HepG2 (cell line): ENCODE data around the gene C14orf93. TPM values are rescaled to one million over a fixed set of nuclear protein-coding genes. Genes with fewer than 3 reads are reported as not detected.
A peak's percentile ranks its signal among the peaks of the same experiment; 100 is the strongest.

Experiments used
- ATF6 ChIP-seq: sonication (generic); formaldehyde crosslinking; conservative IDR thresholded peaks from 2 replicates; pipeline ENCODE4 v1.4.0; 2020; ENCODE audit warnings: missing genetic modification reagents
- HES4 ChIP-seq: sonication (generic); formaldehyde crosslinking; IDR thresholded peaks from 2 replicates; pipeline ENCODE4 v1.9.0; 2021; ENCODE audit warnings: mild to moderate bottlenecking, missing genetic modification reagents, borderline replicate concordance
- KLF13 ChIP-seq: sonication (generic); formaldehyde crosslinking; IDR thresholded peaks from 2 replicates; pipeline ENCODE4 v1.4.0; 2020; ENCODE audit warnings: mild to moderate bottlenecking, missing genetic modification reagents
- MIER2 ChIP-seq: IDR thresholded peaks from 2 replicates; pipeline ENCODE4 v1.6.1; 2016; ENCODE audit warnings: missing biosample characterization, missing genetic modification reagents
- MXD4 ChIP-seq: IDR thresholded peaks from 2 replicates; pipeline ENCODE4 v1.6.1; 2016; ENCODE audit warnings: mild to moderate bottlenecking, missing biosample characterization, missing genetic modification reagents
- NCOA5 ChIP-seq: sonication (generic); formaldehyde crosslinking; IDR thresholded peaks from 2 replicates; pipeline ENCODE4 v1.4.0; 2020; ENCODE audit warnings: missing genetic modification reagents
- PRDM4 ChIP-seq: sonication (generic); formaldehyde crosslinking; IDR thresholded peaks from 2 replicates; pipeline ENCODE4 v1.9.0; 2021; ENCODE audit warnings: missing genetic modification reagents, borderline replicate concordance
- RNF2 ChIP-seq: fragments of 450-650 bp; conservative IDR thresholded peaks from 2 replicates; pipeline ENCODE4 v1.6.1; 2016; ENCODE audit warnings: low read depth
- SSRP1 ChIP-seq: IDR thresholded peaks from 2 replicates; pipeline ENCODE4 v1.6.1; 2016; ENCODE audit warnings: control low read depth
- THAP11 ChIP-seq: IDR thresholded peaks from 2 replicates; pipeline ENCODE4 v1.6.1; 2016; ENCODE audit warnings: missing biosample characterization, missing genetic modification reagents
- THRA ChIP-seq: sonication (generic); formaldehyde crosslinking; IDR thresholded peaks from 2 replicates; pipeline ENCODE4 v1.4.0; 2020; ENCODE audit warnings: missing genetic modification reagents, borderline replicate concordance
- USF2 ChIP-seq, 2 experiments: sonication (generic) in 1 of 2; formaldehyde crosslinking in 1 of 2; IDR thresholded peaks; 2 replicates each; pipeline versions ENCODE4 v1.5.1 to v1.6.1; 2011 to 2020; ENCODE audit warnings: borderline replicate concordance in 1 of 2, low read depth in 1 of 2, low read length in 1 of 2, mild to moderate bottlenecking in 1 of 2, missing genetic modification reagents in 1 of 2, moderate library complexity in 1 of 2
- ZBTB1 ChIP-seq: sonication (generic); formaldehyde crosslinking; IDR thresholded peaks from 2 replicates; pipeline ENCODE4 v1.4.0; 2020; ENCODE audit warnings: missing genetic modification reagents, borderline replicate concordance
- ZBTB38 ChIP-seq: sonication (generic); formaldehyde crosslinking; IDR thresholded peaks from 2 replicates; pipeline ENCODE4 v1.5.1; 2020; ENCODE audit warnings: mild to moderate bottlenecking, missing genetic modification reagents
- ZBTB46 ChIP-seq: sonication (generic); formaldehyde crosslinking; IDR thresholded peaks from 2 replicates; pipeline ENCODE4 v1.4.0; 2020; ENCODE audit warnings: mild to moderate bottlenecking, missing genetic modification reagents, borderline replicate concordance
- ZNF234 ChIP-seq: sonication (generic); formaldehyde crosslinking; conservative IDR thresholded peaks from 2 replicates; pipeline ENCODE4 v1.5.1; 2020; ENCODE audit warnings: mild to moderate bottlenecking, missing genetic modification reagents
- ZNF607 ChIP-seq: sonication (generic); formaldehyde crosslinking; IDR thresholded peaks from 2 replicates; pipeline ENCODE4 v1.5.1; 2020; ENCODE audit warnings: missing genetic modification reagents, mild to moderate bottlenecking, borderline replicate concordance
- ZNF766 ChIP-seq: sonication (generic); formaldehyde crosslinking; IDR thresholded peaks from 2 replicates; pipeline ENCODE4 v1.5.0; 2020; ENCODE audit warnings: missing genetic modification reagents, borderline replicate concordance
- ZNF773 ChIP-seq: sonication (generic); formaldehyde crosslinking; IDR thresholded peaks from 2 replicates; pipeline ENCODE4 v1.4.0; 2020; ENCODE audit warnings: missing genetic modification reagents, borderline replicate concordance
- polyA plus RNA-seq, 8 experiments: library from polyadenylated mRNA; depleted of rRNA in 3 of 8; stranded (reverse) in 7 of 8; unstranded in 1 of 8; fragments of >200 nt; fragmentation: Illumina TruSeq in 4 of 8; extraction: Trizol in 4 of 8; gene quantifications; 2 replicates each; pipeline versions ENCODE4 v1.2.1 to v1.2.3, GENCODE V29; 2011 to 2016; ENCODE audit warnings: low read depth in 4 of 8, missing spikeins in 1 of 8, mixed read lengths in 1 of 8; ENCODE audit not compliant: insufficient read depth in 1 of 8
- total RNA-seq, 5 experiments: library from RNA; depleted of rRNA; stranded (reverse); fragments of >200 nt; fragmentation: Illumina TruSeq; extraction: Trizol; gene quantifications; 2 replicates each; pipeline ENCODE4 v1.2.3, GENCODE V29; 2016; ENCODE audit warnings: low read depth in 1 of 5

C14orf93 gene
- total and polyA plus RNA-seq, 2 of the 13 experiments (the other 11 are each of a cell fraction or from before 2014, with no cell fraction given) = 11.4 to 22.5 TPM

GRCh38 chr14:23052182-23052623, 42.3 kb upstream of the C14orf93 start (continued):
- no peak for TF ChIP-seq PRDM4 (CRISPR knock-in tag)
- no peak for TF ChIP-seq KLF13 (CRISPR knock-in tag)
- TF ChIP-seq THRA (CRISPR knock-in tag) = no peak
- TF ChIP-seq ZNF234 (CRISPR knock-in tag) = no peak
- TF ChIP-seq USF2 (IDR thresholded peaks at IDR 0.05; ENCODE audit: low read depth, low read length) = no peak
- no peak for TF ChIP-seq USF2 (CRISPR knock-in tag; IDR thresholded peaks at IDR 0.05; ENCODE audit: borderline replicate concordance)
- peak; percentile 83; the same call in 1 of the 2 replicates for TF ChIP-seq ZBTB46
- no peak for TF ChIP-seq ZBTB1 (CRISPR knock-in tag)
- TF ChIP-seq THAP11 (CRISPR knock-in tag) = no peak
- TF ChIP-seq ATF6 = no peak
- TF ChIP-seq RNF2 = no peak
- TF ChIP-seq SSRP1 (CRISPR knock-in tag) = no peak
- TF ChIP-seq ZBTB38 = peak; percentile 89
- TF ChIP-seq NCOA5 (CRISPR knock-in tag) = no peak
- no peak for TF ChIP-seq MIER2 (CRISPR knock-in tag)
- TF ChIP-seq ZNF607 = peak; percentile 62; the same call in 1 of the 2 replicates
- no peak for TF ChIP-seq MXD4 (CRISPR knock-in tag)
- no peak for TF ChIP-seq HES4 (CRISPR knock-in tag)
- no peak for TF ChIP-seq ZNF773
- TF ChIP-seq ZNF766 (CRISPR knock-in tag) = peak; percentile 83; the same call in 1 of the 2 replicates
